B cell (primary cell): ENCODE results near the gene DNAJB2. TPM values are rescaled to one million over a fixed set of nuclear protein-coding genes. Genes with fewer than 3 reads are reported as not detected.

Experiments
- ATAC-seq: fragments of 200-7000 bp; cut with Tn5 transposase; one replicate; pipeline ENCODE4 v1.10.0; 2021; ENCODE audit warnings: low read depth, mild to moderate bottlenecking, moderate number of reproducible peaks, moderate library complexity
- CTCF ChIA-PET: fragments of 350-600 bp; sonication (Branson Sonifier 250); formaldehyde crosslinking; loops from one replicate; lab custom pipeline; 2021; ENCODE audit warnings: antibody characterized with exemption, inconsistent platforms; lab: Charles Lee
- POLR2A ChIA-PET: fragments of 350-600 bp; sonication (Branson Sonifier 250); formaldehyde crosslinking; loops from one replicate; lab custom pipeline; 2021; ENCODE audit warnings: antibody characterized with exemption; lab: Charles Lee
- DNase-seq: peaks from one replicate; pipeline ENCODE4 v3.0.0; 2013
- H2AFZ ChIP-seq: 2 replicates; pipeline ENCODE4 v1.6.1; 2012; ENCODE audit warnings: mild to moderate bottlenecking, low read depth, low read length; ENCODE audit not compliant: insufficient read depth, poor library complexity, severe bottlenecking
- H3K27ac ChIP-seq, 2 donors: 1 replicate in 1 of 2; 2 replicates in 1 of 2; pipeline ENCODE4 v1.5.1; 2012 to 2013; ENCODE audit warnings: low read length in 2 of 2, mild to moderate bottlenecking in 2 of 2, moderate library complexity in 1 of 2
- H3K27me3 ChIP-seq, 4 experiments: fragments of 200-600 bp in 1 of 4; sonication (generic) in 1 of 4; replicated peaks in 1 of 4; 1 replicate in 2 of 4; 2 replicates in 2 of 4; pipeline versions ENCODE4 v1.6.1 to v1.7.0; 2013 to 2016; ENCODE audit warnings: low read length in 3 of 4, mild to moderate bottlenecking in 2 of 4, mixed read lengths in 1 of 4, moderate library complexity in 1 of 4; ENCODE audit not compliant: insufficient read depth in 4 of 4, control insufficient read depth in 3 of 4; ENCODE audit errors: control extremely low read depth in 1 of 4
- H3K36me3 ChIP-seq, 2 experiments: replicated peaks in 1 of 2; 1 replicate in 1 of 2; 2 replicates in 1 of 2; pipeline versions ENCODE4 v1.6.1 to v1.7.1; 2013; ENCODE audit warnings: low read length in 1 of 2; ENCODE audit not compliant: insufficient read depth in 2 of 2, control insufficient read depth in 1 of 2; ENCODE audit errors: control extremely low read depth in 1 of 2, extremely low read depth in 1 of 2
- H3K4me1 ChIP-seq, 2 donors: fragments of 200-600 bp in 1 of 2; sonication (generic) in 1 of 2; 1 replicate in 1 of 2; 2 replicates in 1 of 2; pipeline versions ENCODE4 v1.5.1 to v1.6.1; 2013 to 2017; ENCODE audit warnings: low read length in 2 of 2; ENCODE audit not compliant: control insufficient read depth in 2 of 2, insufficient read depth in 2 of 2
- H3K4me2 ChIP-seq: replicated peaks from 2 replicates; pipeline ENCODE3; 2012; ENCODE audit warnings: mild to moderate bottlenecking, low read depth, low read length; ENCODE audit not compliant: poor library complexity, severe bottlenecking
- H3K4me3 ChIP-seq, 5 experiments: fragments of 200-600 bp in 1 of 5; sonication (generic) in 1 of 5; 1 replicate in 3 of 5; 2 replicates in 2 of 5; pipeline versions ENCODE4 v1.5.1 to v1.7.0; 2011 to 2016; ENCODE audit warnings: low read length in 4 of 5, mild to moderate bottlenecking in 4 of 5, low read depth in 2 of 5, control low read depth in 1 of 5, moderate library complexity in 1 of 5; ENCODE audit not compliant: insufficient read depth in 1 of 5; ENCODE audit errors: control extremely low read depth in 1 of 5, extremely low read depth in 1 of 5
- H3K79me2 ChIP-seq: fragments of 200-600 bp; sonication (generic); one replicate; pipeline ENCODE4 v1.6.0; 2016; ENCODE audit warnings: low read length; ENCODE audit not compliant: control insufficient read depth, insufficient read depth
- H3K9ac ChIP-seq: fragments of 200-600 bp; sonication (generic); 2 replicates; pipeline ENCODE4 v1.6.1; 2017; ENCODE audit warnings: mild to moderate bottlenecking, low read length, moderate library complexity
- H3K9me3 ChIP-seq, 3 donors: one replicate each; pipeline versions ENCODE4 v1.6.1 to v1.7.1; 2013; ENCODE audit warnings: low read length in 2 of 3; ENCODE audit not compliant: control insufficient read depth in 2 of 3, insufficient read depth in 1 of 3; ENCODE audit errors: control extremely low read depth in 1 of 3
- H4K20me1 ChIP-seq: 2 replicates; pipeline ENCODE4 v1.6.0; 2012; ENCODE audit warnings: mild to moderate bottlenecking, low read length; ENCODE audit not compliant: insufficient read depth, control insufficient read depth, poor library complexity, severe bottlenecking
- H3K27ac Mint-ChIP-seq: one replicate; pipeline ENCODE4 v1.8.0; 2021; ENCODE audit warnings: mixed read lengths
- H3K27me3 Mint-ChIP-seq: one replicate; pipeline ENCODE4 v1.8.0; 2021; ENCODE audit warnings: mixed read lengths
- H3K4me1 Mint-ChIP-seq: one replicate; pipeline ENCODE4 v1.8.0; 2021; ENCODE audit warnings: mixed read lengths
- H3K4me3 Mint-ChIP-seq: one replicate; pipeline ENCODE4 v1.8.0; 2021; ENCODE audit warnings: mixed read lengths
- H3K9me3 Mint-ChIP-seq: one replicate; pipeline ENCODE4 v1.8.0; 2022; ENCODE audit warnings: mixed read lengths; ENCODE audit not compliant: insufficient read depth
- EZH2 ChIP-seq: IDR thresholded peaks from 2 replicates; pipeline ENCODE4 v1.6.1; 2012; ENCODE audit warnings: borderline replicate concordance, low read depth, mild to moderate bottlenecking, moderate library complexity, low read length; ENCODE audit not compliant: insufficient read depth, poor library complexity, severe bottlenecking
- WGBS: methylation state at CpG from one replicate; pipeline ENCODE4 v1.1.5; 2013; ENCODE audit warnings: missing lambda C conversion rate; ENCODE audit not compliant: insufficient coverage; 5-methylcytosine and 5-hydroxymethylcytosine counted together
- intact Hi-C: fragments of 100-400 bp; cut with micrococcal nuclease; formaldehyde crosslinking; loops from one replicate; pipeline ENCODE4 v1.10.0; 2022
- polyA plus RNA-seq: library from polyadenylated mRNA; depleted of rRNA; stranded (reverse); fragments of >200 nt; gene quantifications from 2 replicates; pipeline ENCODE4 v1.2.3, GENCODE V29; 2012
- total RNA-seq, 2 donors: library from RNA; stranded (reverse); fragments of 120-200 nt in 1 of 2; gene quantifications; 1 replicate in 1 of 2; 2 replicates in 1 of 2; pipeline versions ENCODE4 v1.2.3 to v1.2.4, GENCODE V29; 2013 to 2022
- TF ChIP-seq, protein P1 (sequence below): fragments of 200-600 bp; IDR thresholded peaks from one replicate; pipeline ENCODE4 v1.8.0; 2022; ENCODE audit warnings: antibody characterized with exemption, mild to moderate bottlenecking

DNAJB2 gene
- total and polyA plus RNA-seq, 2 donors (not counting 1 experiment from before 2014, with no cell fraction given) = 127 to 184 TPM

DNA sequence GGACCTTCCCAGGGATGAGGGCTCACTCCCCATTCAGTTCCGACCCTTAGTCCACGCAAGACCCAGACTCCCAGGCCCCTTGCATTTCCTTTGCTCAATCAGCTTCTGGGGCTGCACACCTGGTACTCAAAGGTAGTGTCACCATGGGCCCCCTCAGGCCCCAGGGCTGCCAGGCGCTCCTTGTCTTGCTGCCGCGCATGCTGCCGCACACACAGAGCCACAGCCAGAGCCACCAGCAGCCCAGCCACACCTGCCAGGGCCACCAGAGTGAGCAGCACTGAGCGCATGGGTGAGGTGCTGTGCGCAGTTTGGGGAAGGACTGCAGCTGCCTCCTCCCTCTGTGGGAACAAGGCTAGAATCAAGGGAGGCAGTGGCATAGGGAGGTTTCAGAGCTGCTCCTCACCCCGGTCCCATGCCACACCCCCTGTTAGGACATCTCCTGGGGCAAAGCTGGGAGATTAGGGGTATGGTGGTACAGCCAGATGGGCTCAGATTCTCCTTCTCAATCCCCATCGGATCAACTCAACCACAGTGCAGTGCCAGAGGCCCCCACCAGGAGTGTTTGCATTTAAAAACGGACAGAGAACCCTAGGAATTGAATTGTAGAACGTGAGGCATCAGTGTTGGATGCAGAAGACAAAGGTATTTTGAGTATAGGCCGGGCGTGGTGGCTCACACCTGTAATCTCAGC lies 18.7 kb downstream of the DNAJB2 start:
- no peak overlapping the region for H3K4me3 Mint-ChIP-seq

More for the DNA sequence above, 18.7 kb downstream of the DNAJB2 start:
- no peak for ATAC-seq
- no peaks in the 10 kb centered on the region for H3K79me2 ChIP-seq
- H3K4me2 ChIP-seq = no peak overlapping the region
- CTCF ChIA-PET = interaction anchor here (0.9 to 10.3 kb wide), 11 partner anchors 20 to 239 kb away, joined by 3 to 136 read pairs (median 6); partner anchors contain the start of genes CNPPD1, DNAJB2, NHEJ1 and SLC23A3
- POLR2A ChIA-PET = interaction anchor here (0.6 to 1.1 kb wide), 2 partner anchors 20 to 90 kb away, joined by 3 to 4 read pairs; partner anchors contain the start of gene DNPEP
- Mint-ChIP-seq H3K27me3 (peaks cover 18% of the 10 kb centered on the region), H3K9me3 (no peaks in the 10 kb centered on the region), H3K4me1 (peaks cover 16% of the 10 kb centered on the region), H3K27ac (no peak overlapping the region)
- no peak overlapping the region for H3K9ac ChIP-seq
- peak; percentile 20 for DNase-seq
- H4K20me1 ChIP-seq = no peaks in the 10 kb centered on the region
- TF ChIP-seq, protein P1, sequence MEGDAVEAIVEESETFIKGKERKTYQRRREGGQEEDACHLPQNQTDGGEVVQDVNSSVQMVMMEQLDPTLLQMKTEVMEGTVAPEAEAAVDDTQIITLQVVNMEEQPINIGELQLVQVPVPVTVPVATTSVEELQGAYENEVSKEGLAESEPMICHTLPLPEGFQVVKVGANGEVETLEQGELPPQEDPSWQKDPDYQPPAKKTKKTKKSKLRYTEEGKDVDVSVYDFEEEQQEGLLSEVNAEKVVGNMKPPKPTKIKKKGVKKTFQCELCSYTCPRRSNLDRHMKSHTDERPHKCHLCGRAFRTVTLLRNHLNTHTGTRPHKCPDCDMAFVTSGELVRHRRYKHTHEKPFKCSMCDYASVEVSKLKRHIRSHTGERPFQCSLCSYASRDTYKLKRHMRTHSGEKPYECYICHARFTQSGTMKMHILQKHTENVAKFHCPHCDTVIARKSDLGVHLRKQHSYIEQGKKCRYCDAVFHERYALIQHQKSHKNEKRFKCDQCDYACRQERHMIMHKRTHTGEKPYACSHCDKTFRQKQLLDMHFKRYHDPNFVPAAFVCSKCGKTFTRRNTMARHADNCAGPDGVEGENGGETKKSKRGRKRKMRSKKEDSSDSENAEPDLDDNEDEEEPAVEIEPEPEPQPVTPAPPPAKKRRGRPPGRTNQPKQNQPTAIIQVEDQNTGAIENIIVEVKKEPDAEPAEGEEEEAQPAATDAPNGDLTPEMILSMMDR = no peak
- TF ChIP-seq EZH2 = no peak
- H3K27me3 ChIP-seq = peaks cover 0 to 16% (median 1%) of the 10 kb centered on the region in 4 experiments
- no peak overlapping the region for H2AFZ ChIP-seq
- no peak overlapping the region for H3K4me3 ChIP-seq
- no peaks in the 10 kb centered on the region for H3K9me3 ChIP-seq
- no peaks in the 10 kb centered on the region for H3K36me3 ChIP-seq
- WGBS = 93% methylated on average over 12 of the region's 14 CpGs
- H3K27ac ChIP-seq = no peak overlapping the region
- peaks cover 14 to 19% of the 10 kb centered on the region in 2 donors for H3K4me1 ChIP-seq
- intact Hi-C loops = loop anchor here (1.0 to 5.0 kb wide), 5 partner anchors 44 to 240 kb away; partner anchors contain the start of genes DNPEP and NHEJ1
